DND-41 (cell line): ENCODE results near the gene RSBN1L.

Experiments
- ATAC-seq: fragments of 200-7000 bp; cut with Tn5 transposase; 3 replicates; pipeline ENCODE4 v1.9.1; 2021; ENCODE audit warnings: low read depth; ENCODE audit not compliant: insufficient read depth
- DNase-seq: peaks from one replicate; pipeline ENCODE4 v3.0.0-alpha.2; 2020
- H2AFZ ChIP-seq: 2 replicates; pipeline ENCODE4 v1.6.0; 2012; ENCODE audit warnings: low read depth, low read length
- H3K27ac ChIP-seq: 2 replicates; pipeline ENCODE4 v1.5.1; 2012; ENCODE audit warnings: low read length, inconsistent platforms
- H3K27me3 ChIP-seq: fragments of 200-600 bp; sonication (generic); 2 replicates; pipeline ENCODE4 v1.6.0; 2012; ENCODE audit warnings: low read length, mild to moderate bottlenecking, inconsistent platforms; ENCODE audit not compliant: insufficient read depth, poor library complexity
- H3K36me3 ChIP-seq: 2 replicates; pipeline ENCODE4 v1.5.1; 2012; ENCODE audit warnings: low read length, inconsistent platforms; ENCODE audit not compliant: insufficient read depth
- H3K4me1 ChIP-seq: 2 replicates; pipeline ENCODE4 v1.5.1; 2012; ENCODE audit warnings: mild to moderate bottlenecking, low read length; ENCODE audit not compliant: insufficient read depth
- H3K4me2 ChIP-seq: 2 replicates; pipeline ENCODE4 v1.6.0; 2012; ENCODE audit warnings: mild to moderate bottlenecking, moderate library complexity, low read length, inconsistent platforms; ENCODE audit not compliant: insufficient read depth
- H3K4me3 ChIP-seq, 2 experiments: fragments of 200-600 bp in 1 of 2; shearing (Covaris generic) in 1 of 2; 2 replicates each; pipeline ENCODE4 v1.5.1; 2012 to 2016; ENCODE audit warnings: inconsistent platforms in 2 of 2, low read length in 2 of 2, mild to moderate bottlenecking in 2 of 2, low read depth in 1 of 2, moderate library complexity in 1 of 2
- H3K79me2 ChIP-seq: 2 replicates; pipeline ENCODE4 v1.6.0; 2012; ENCODE audit warnings: low read length, inconsistent platforms; ENCODE audit not compliant: insufficient read depth
- H3K9ac ChIP-seq: 2 replicates; pipeline ENCODE4 v1.6.0; 2012; ENCODE audit warnings: low read depth, mild to moderate bottlenecking, inconsistent platforms, low read length, moderate library complexity
- H3K9me3 ChIP-seq: 2 replicates; pipeline ENCODE4 v1.5.1; 2012; ENCODE audit warnings: low read length, moderate library complexity, mild to moderate bottlenecking, inconsistent platforms; ENCODE audit not compliant: insufficient read depth, severe bottlenecking
- H4K20me1 ChIP-seq: 2 replicates; pipeline ENCODE4 v1.6.0; 2012; ENCODE audit warnings: low read length; ENCODE audit not compliant: insufficient read depth
- CTCF ChIP-seq: IDR thresholded peaks from 2 replicates; pipeline ENCODE4 v1.5.1; 2012; ENCODE audit warnings: borderline replicate concordance, low read length, moderate library complexity, mild to moderate bottlenecking; ENCODE audit not compliant: poor library complexity, severe bottlenecking; ENCODE audit errors: extremely low read depth
- EZH2 ChIP-seq: IDR thresholded peaks from 3 replicates; pipeline ENCODE4 v1.6.1; 2012; ENCODE audit warnings: borderline replicate concordance, low read depth, mild to moderate bottlenecking, moderate library complexity, low read length, inconsistent platforms; ENCODE audit not compliant: severe bottlenecking

Gene RSBN1L

DNA sequence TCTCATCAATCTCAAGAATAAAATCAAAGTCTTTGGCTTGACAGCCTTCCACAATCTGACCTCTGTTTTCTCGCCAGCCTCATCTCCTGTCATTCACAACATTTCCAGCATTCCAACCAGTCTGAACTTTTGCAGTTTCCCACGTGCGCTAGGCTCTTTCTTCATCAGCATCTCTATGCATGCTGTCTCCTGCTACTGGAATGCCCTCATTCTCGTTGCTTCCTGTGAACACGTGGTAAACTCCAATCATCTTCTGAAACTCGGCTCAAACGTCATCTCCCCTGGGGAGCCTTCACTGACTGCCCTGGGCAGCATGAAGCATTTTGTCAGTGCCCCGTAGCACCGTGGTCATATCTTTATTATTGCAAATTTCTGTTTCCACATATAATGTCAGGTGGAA, 12.2 kb upstream of the RSBN1L start:
- no peak for ATAC-seq
- peaks cover 9% of the 10 kb centered on the region for H3K4me1 ChIP-seq
- no peak for TF ChIP-seq EZH2
- no peak for TF ChIP-seq CTCF
- H4K20me1 ChIP-seq: no peaks in the 10 kb centered on the region
- H3K9ac ChIP-seq: no peak overlapping the region
- no peaks in the 10 kb centered on the region for H3K27me3 ChIP-seq
- no peak overlapping the region for H2AFZ ChIP-seq
- H3K27ac ChIP-seq: no peak overlapping the region
- H3K4me3 ChIP-seq: no peak overlapping the region
- peaks cover 15% of the 10 kb centered on the region; the same call in 1 of the 2 replicates for H3K36me3 ChIP-seq
- no peak overlapping the region for H3K4me2 ChIP-seq
- H3K79me2 ChIP-seq: peaks cover 3% of the 10 kb centered on the region; the same call in 1 of the 2 replicates
- no peaks in the 10 kb centered on the region for H3K9me3 ChIP-seq
- DNase-seq: no peak

- Histone ChIP-seq H3K9me3 (no peaks in the 10 kb centered on the region), H3K4me2 (no peak overlapping the region), H3K4me3 (no peak overlapping the region), H3K9ac (no peak overlapping the region), H3K79me2 (peaks cover 4% of the 10 kb centered on the region; the same call in 1 of the 2 replicates), H2AFZ (no peak overlapping the region), H3K27ac (no peak overlapping the region), H3K27me3 (no peaks in the 10 kb centered on the region), H3K36me3 (peaks cover 15% of the 10 kb centered on the region; the same call in 1 of the 2 replicates), H3K4me1 (peaks cover 9% of the 10 kb centered on the region), H4K20me1 (no peaks in the 10 kb centered on the region)
- ATAC-seq (no peak), DNase-seq (no peak)
- TF ChIP-seq CTCF: no peak
- TF ChIP-seq EZH2: no peak
These were observed 11.0 kb upstream of the RSBN1L start for GRCh38 chr7:77685233-77685632.

GRCh38 chr7:77687100-77687746, 9.0 kb upstream of the RSBN1L start:
- H3K36me3 ChIP-seq: peaks cover 15% of the 10 kb centered on the region; the same call in 1 of the 2 replicates
- no peaks in the 10 kb centered on the region for H3K27me3 ChIP-seq
- peaks cover 6% of the 10 kb centered on the region; the same call in 1 of the 2 replicates for H3K79me2 ChIP-seq
- no peak overlapping the region for H3K9ac ChIP-seq
- TF ChIP-seq EZH2 (no peak), CTCF (no peak)
- peak overlapping the region in 1 of 2 experiments; percentile 9; a peak in 1 of 4 replicates for H3K4me3 ChIP-seq
- peaks cover 9% of the 10 kb centered on the region for H3K4me1 ChIP-seq
- 0 out of 2 replicates have a peak overlapping the region, but pooled peaks have one; percentile 10 for H3K4me2 ChIP-seq
- H4K20me1 ChIP-seq: no peaks in the 10 kb centered on the region
- DNase-seq: no peak
- ATAC-seq: 0 out of 3 replicates have a peak, but pooled peaks have one; percentile 38
- H3K27ac ChIP-seq: no peak overlapping the region
- H3K9me3 ChIP-seq: no peaks in the 10 kb centered on the region
- no peak overlapping the region for H2AFZ ChIP-seq
